H1 (cell line): Measurements from ENCODE around the gene AP4B1. TPM values are rescaled to one million over a fixed set of nuclear protein-coding genes. Genes with fewer than 3 reads are reported as not detected.

Source experiments
- CTCF ChIA-PET: fragments of 300-600 bp; sonication (Branson Sonifier 250); formaldehyde crosslinking; loops from one replicate; lab custom pipeline; 2021; ENCODE audit not compliant: partially characterized antibody; lab: Charles Lee
- POLR2A ChIA-PET: fragments of 300-600 bp; sonication (Branson Sonifier 250); formaldehyde crosslinking; loops from one replicate; lab custom pipeline; 2021; ENCODE audit warnings: inconsistent platforms; ENCODE audit not compliant: partially characterized antibody; lab: Charles Lee
- DNase-seq, 2 experiments: peaks; one replicate each; pipeline versions ENCODE4 v3.0.0 to v3.0.0-alpha.2; 2010 to 2022; ENCODE audit warnings: low spot score in 2 of 2, low read depth in 1 of 2, mixed read lengths in 1 of 2
- FAIRE-seq: peaks from 2 replicates; lab custom pipeline; 2011; peaks lifted over from hg19 to GRCh38; lab: Jason Lieb, UNC
- H2AFZ ChIP-seq: 2 replicates; pipeline ENCODE4 v1.8.1; 2012; ENCODE audit warnings: low read length, inconsistent platforms
- H2AK5ac ChIP-seq: 2 replicates; pipeline ENCODE4 v1.6.1; 2013; ENCODE audit warnings: low read depth, low read length
- H2BK120ac ChIP-seq: replicated peaks from 2 replicates; pipeline ENCODE3; 2013; ENCODE audit warnings: low read depth, low read length, inconsistent platforms
- H2BK12ac ChIP-seq: 2 replicates; pipeline ENCODE4 v1.6.1; 2013; ENCODE audit warnings: low read depth, low read length
- H2BK15ac ChIP-seq: 2 replicates; pipeline ENCODE4 v1.6.1; 2013; ENCODE audit warnings: low read length
- H2BK20ac ChIP-seq: 2 replicates; pipeline ENCODE4 v1.6.1; 2013; ENCODE audit warnings: low read length
- H2BK5ac ChIP-seq: 2 replicates; pipeline ENCODE4 v1.6.1; 2013; ENCODE audit warnings: low read depth, low read length
- H3K14ac ChIP-seq: 2 replicates; pipeline ENCODE4 v1.6.1; 2013; ENCODE audit warnings: inconsistent platforms; ENCODE audit not compliant: insufficient read length
- H3K18ac ChIP-seq: 2 replicates; pipeline ENCODE4 v1.6.1; 2013; ENCODE audit warnings: low read length; ENCODE audit errors: extremely low read depth
- H3K23ac ChIP-seq: 2 replicates; pipeline ENCODE4 v1.6.1; 2013; ENCODE audit warnings: inconsistent platforms; ENCODE audit not compliant: insufficient read length
- H3K23me2 ChIP-seq: 2 replicates; pipeline ENCODE4 v1.6.1; 2013; ENCODE audit warnings: low read depth, low read length
- H3K27ac ChIP-seq: 2 replicates; pipeline ENCODE4 v1.6.1; 2011; ENCODE audit warnings: low read depth, low read length, inconsistent platforms
- H3K27me3 ChIP-seq, 4 experiments: replicated peaks in 1 of 4; 1 replicate in 1 of 4; 2 replicates in 3 of 4; pipeline versions ENCODE4 v1.6.1 to v1.8.1; 2011 to 2013; ENCODE audit warnings: low read length in 3 of 4, mild to moderate bottlenecking in 3 of 4, inconsistent platforms in 2 of 4, mixed read lengths in 2 of 4, moderate library complexity in 1 of 4; ENCODE audit not compliant: control insufficient read depth in 3 of 4, insufficient read depth in 3 of 4; ENCODE audit errors: extremely low read depth in 1 of 4
- H3K36me3 ChIP-seq, 4 experiments: 2 replicates each; pipeline versions ENCODE4 v1.6.1 to v1.8.1; 2011 to 2013; ENCODE audit warnings: mild to moderate bottlenecking in 4 of 4, low read length in 3 of 4, moderate library complexity in 2 of 4, control low read depth in 1 of 4, inconsistent platforms in 1 of 4; ENCODE audit not compliant: insufficient read depth in 4 of 4, control insufficient read depth in 2 of 4
- H3K4ac ChIP-seq: replicated peaks from 2 replicates; pipeline ENCODE3; 2013; ENCODE audit warnings: low read length, low read depth, mixed read lengths, inconsistent platforms; ENCODE audit not compliant: insufficient read length
- H3K4me1 ChIP-seq, 4 experiments: replicated peaks in 1 of 4; 1 replicate in 1 of 4; 2 replicates in 3 of 4; pipeline versions ENCODE4 v1.6.1 to v1.8.1; 2011 to 2013; ENCODE audit warnings: low read length in 3 of 4, inconsistent platforms in 2 of 4, mixed read lengths in 1 of 4; ENCODE audit not compliant: insufficient read depth in 4 of 4, control insufficient read depth in 3 of 4
- H3K4me2 ChIP-seq, 2 experiments: 2 replicates each; pipeline versions ENCODE4 v1.6.1 to v1.8.1; 2011 to 2013; ENCODE audit warnings: low read depth in 2 of 2, low read length in 2 of 2, control low read depth in 1 of 2, inconsistent platforms in 1 of 2, mild to moderate bottlenecking in 1 of 2; ENCODE audit not compliant: insufficient read depth in 1 of 2
- H3K4me3 ChIP-seq, 4 experiments: fragments of 200-600, 300-600 bp in 1 of 4; sonication (generic), shearing (Covaris generic), sonication (Bioruptor Twin) in 1 of 4; 2 replicates each; pipeline versions ENCODE4 v1.5.1 to v1.8.1; 2011 to 2016; ENCODE audit warnings: low read length in 4 of 4, low read depth in 3 of 4, control low read depth in 2 of 4, inconsistent platforms in 2 of 4, mild to moderate bottlenecking in 2 of 4, mixed read lengths in 1 of 4, moderate library complexity in 1 of 4; ENCODE audit not compliant: insufficient read depth in 2 of 4; ENCODE audit errors: extremely low read depth in 1 of 4
- H3K56ac ChIP-seq: replicated peaks from 2 replicates; pipeline ENCODE3; 2013; ENCODE audit warnings: low read depth, mild to moderate bottlenecking, mixed read lengths, low read length, inconsistent platforms; ENCODE audit not compliant: insufficient read length
- H3K79me1 ChIP-seq: 2 replicates; pipeline ENCODE4 v1.6.1; 2013; ENCODE audit warnings: low read depth, low read length, control low read depth
- H3K79me2 ChIP-seq, 2 experiments: 2 replicates each; pipeline versions ENCODE4 v1.6.1 to v1.8.1; 2012 to 2013; ENCODE audit warnings: low read length in 2 of 2, mild to moderate bottlenecking in 2 of 2, inconsistent platforms in 1 of 2; ENCODE audit not compliant: insufficient read depth in 2 of 2, control insufficient read depth in 1 of 2
- H3K9ac ChIP-seq, 4 experiments: replicated peaks in 1 of 4; 1 replicate in 1 of 4; 2 replicates in 3 of 4; pipeline versions ENCODE4 v1.6.1 to v1.8.1; 2011 to 2013; ENCODE audit warnings: low read depth in 3 of 4, low read length in 3 of 4, control low read depth in 2 of 4, mild to moderate bottlenecking in 2 of 4, moderate library complexity in 2 of 4, inconsistent platforms in 1 of 4; ENCODE audit errors: extremely low read depth in 1 of 4
- H3K9me3 ChIP-seq, 2 experiments: 2 replicates each; pipeline versions ENCODE4 v1.6.1 to v1.8.1; 2012 to 2013; ENCODE audit warnings: mild to moderate bottlenecking in 2 of 2, moderate library complexity in 2 of 2, control low read depth in 1 of 2, inconsistent platforms in 1 of 2, low read depth in 1 of 2, low read length in 1 of 2, mixed read lengths in 1 of 2; ENCODE audit not compliant: insufficient read depth in 2 of 2
- H4K20me1 ChIP-seq, 2 experiments: replicated peaks in 1 of 2; 2 replicates each; pipeline versions ENCODE3 to v1.8.1; 2011 to 2013; ENCODE audit warnings: inconsistent platforms in 2 of 2, low read length in 2 of 2, mild to moderate bottlenecking in 1 of 2; ENCODE audit not compliant: insufficient read depth in 2 of 2, control insufficient read depth in 1 of 2
- H4K5ac ChIP-seq: 2 replicates; pipeline ENCODE4 v1.6.1; 2013; ENCODE audit warnings: low read length, low read depth, mixed read lengths, inconsistent platforms; ENCODE audit not compliant: insufficient read length
- H4K8ac ChIP-seq: 2 replicates; pipeline ENCODE4 v1.8.0; 2013; ENCODE audit warnings: mild to moderate bottlenecking, moderate library complexity, low read length, inconsistent platforms; ENCODE audit not compliant: insufficient read depth; ENCODE audit errors: extremely low read depth
- H4K91ac ChIP-seq: replicated peaks from 2 replicates; pipeline ENCODE3; 2013; ENCODE audit warnings: low read length, mixed read lengths, inconsistent platforms; ENCODE audit not compliant: insufficient read length
- CHD1 ChIP-seq: IDR thresholded peaks from 2 replicates; pipeline ENCODE4 v1.6.1; 2012; ENCODE audit warnings: low read depth, low read length, improper control_type of control experiment
- JUND ChIP-seq: IDR thresholded peaks from 2 replicates; pipeline ENCODE4 v1.6.1; 2011; ENCODE audit warnings: mild to moderate bottlenecking, improper control_type of control experiment, low read length
- NANOG ChIP-seq: IDR thresholded peaks from 2 replicates; pipeline ENCODE4 v1.6.1; 2011; ENCODE audit warnings: low read length, low read depth, mild to moderate bottlenecking, inconsistent platforms; ENCODE audit not compliant: insufficient read depth, poor library complexity, severe bottlenecking
- YY1 ChIP-seq: IDR thresholded peaks from 2 replicates; pipeline ENCODE4 v1.6.1; 2011; ENCODE audit warnings: low read depth, mild to moderate bottlenecking, low read length
- WGBS, 2 experiments: shearing (Covaris generic) in 1 of 2; methylation state at CpG; one replicate each; pipeline versions ENCODE4 v1.1.6 to v1.1.7; 2013 to 2015; ENCODE audit warnings: low lambda C conversion rate in 2 of 2, mixed read lengths in 2 of 2, inconsistent platforms in 1 of 2, low coverage in 1 of 2, missing lambda C conversion rate in 1 of 2; ENCODE audit not compliant: insufficient replicate concordance in 2 of 2, insufficient coverage in 1 of 2, insufficient read length in 1 of 2; ENCODE audit errors: extremely low coverage in 1 of 2, missing lambda C conversion rate in 1 of 2; 5-methylcytosine and 5-hydroxymethylcytosine counted together
- polyA plus RNA-seq, 7 experiments: library from polyadenylated mRNA; depleted of rRNA in 3 of 7; stranded (reverse) in 5 of 7; unstranded in 2 of 7; fragments of >200 nt in 5 of 7; fragments of 200-250 nt in 2 of 7; gene quantifications; 1 replicate in 5 of 7; 2 replicates in 1 of 7; 4 replicates in 1 of 7; pipeline versions ENCODE4 v1.2.1 to v1.2.3, GENCODE V29; 2011 to 2013; ENCODE audit warnings: missing spikeins in 2 of 7, mixed read lengths in 2 of 7
- total RNA-seq: library from RNA; stranded (reverse); fragmentation: NEBNext Ultra II Directional; extraction: Animal tissue kit (Norgen Biotek cat#: 25700); gene quantifications from 2 replicates; pipeline ENCODE4 v1.2.1, GENCODE V29; 2021

AP4B1 gene
- total and polyA plus RNA-seq, 2 of the 8 experiments (the other 6 are each of a cell fraction or from before 2014, with no cell fraction given) = 8.9 to 9.0 TPM

DNA sequence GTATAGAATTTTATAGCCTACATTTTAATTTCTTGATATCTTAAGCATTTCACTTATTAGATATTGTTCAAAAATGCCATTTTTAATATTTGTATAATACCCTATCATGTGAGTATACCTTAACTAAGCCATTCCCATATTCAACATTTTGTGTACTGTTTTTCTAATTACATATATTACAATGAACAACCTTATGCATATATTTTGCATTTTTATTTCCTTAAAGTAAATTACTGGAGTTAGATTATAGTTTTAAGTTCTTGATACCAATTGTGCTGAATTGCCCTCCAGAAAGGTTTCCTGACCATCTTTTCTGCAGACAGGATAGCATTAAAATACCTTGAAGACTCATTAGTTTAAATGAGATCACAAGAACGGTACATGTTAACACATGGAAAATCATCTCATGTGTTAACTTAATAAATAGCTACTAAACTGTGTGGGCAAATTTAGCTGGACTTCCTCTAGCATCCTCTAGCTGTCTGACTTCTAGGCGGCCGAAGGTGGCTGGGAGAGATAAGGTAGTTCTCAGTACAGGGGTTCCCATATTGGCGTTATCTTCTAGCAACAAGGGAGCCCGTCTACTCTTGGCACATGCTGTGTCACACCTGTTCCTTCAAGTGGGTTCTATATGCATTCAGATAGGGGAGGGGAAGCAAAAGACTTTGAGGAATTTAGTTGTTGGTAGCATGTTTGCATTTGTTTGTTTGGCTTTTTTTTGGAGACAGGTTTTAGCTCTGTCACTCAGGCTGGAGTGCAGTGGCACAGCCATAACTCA, 9.5 kb upstream of the AP4B1 start:
- H3K79me1 ChIP-seq = no peaks in the 10 kb centered on the region
- no peak overlapping the region for H3K9ac ChIP-seq
- H3K4me3 ChIP-seq = no peak overlapping the region
- no peak overlapping the region for H2BK20ac ChIP-seq
- H3K23me2 ChIP-seq = no peaks in the 10 kb centered on the region
- no peak overlapping the region for H2BK5ac ChIP-seq
- DNase-seq (no peak), FAIRE-seq (no peak)
- H2BK120ac ChIP-seq = no peak overlapping the region
- no peaks in the 10 kb centered on the region for H3K9me3 ChIP-seq
- no peaks in the 10 kb centered on the region for H3K79me2 ChIP-seq
- no peak overlapping the region for H3K23ac ChIP-seq
- no peak overlapping the region for H2BK15ac ChIP-seq
- no peaks in the 10 kb centered on the region for H3K4me1 ChIP-seq
- H4K8ac ChIP-seq = no peak overlapping the region
- no peak overlapping the region for H3K56ac ChIP-seq
- H4K5ac ChIP-seq = no peak overlapping the region
- H2AK5ac ChIP-seq = no peak overlapping the region
- no peak overlapping the region for H2BK12ac ChIP-seq
- POLR2A ChIA-PET = interaction anchor here (0.9 to 1.1 kb wide), 3 partner anchors 9 to 12 kb away, joined by 3 to 4 read pairs (median 3); partner anchors contain the start of genes AP4B1 and DCLRE1B
- H3K36me3 ChIP-seq = peaks cover 2 to 15% (median 9%) of the 10 kb centered on the region in 4 experiments; a peak in 4 of 8 replicates
- H3K4me2 ChIP-seq = no peak overlapping the region
- no peak overlapping the region for H4K91ac ChIP-seq
- no peak overlapping the region for H3K14ac ChIP-seq
- H2AFZ ChIP-seq = no peak overlapping the region
- 90% methylated on average over 5 of the region's 5 CpGs; no CpG with 5 or more reads in 1 of the 2 experiments for WGBS, 2 experiments
- no peak overlapping the region for H3K4ac ChIP-seq
- no peaks in the 10 kb centered on the region for H3K27me3 ChIP-seq
- CTCF ChIA-PET = interaction anchor here (0.6 kb wide), 2 partner anchors 11 to 383 kb away, joined by 3 read pairs; no protein-coding TSS in a partner anchor
- H3K27ac ChIP-seq = no peak overlapping the region
- no peaks in the 10 kb centered on the region for H4K20me1 ChIP-seq
- no peak overlapping the region for H3K18ac ChIP-seq
- TF ChIP-seq CHD1 (no peak), YY1 (no peak), NANOG (no peak), JUND (no peak)
